HG02885 (cell line): ENCODE results near the gene MAP2K2.

ENCODE experiments used
- ATAC-seq: cut with Tn5 transposase; IDR thresholded peaks from one replicate; pipeline ENCODE4 v1.9.1; 2021; ENCODE audit warnings: mild to moderate bottlenecking; ENCODE audit not compliant: unreplicated experiment, poor library complexity

Gene MAP2K2

DNA sequence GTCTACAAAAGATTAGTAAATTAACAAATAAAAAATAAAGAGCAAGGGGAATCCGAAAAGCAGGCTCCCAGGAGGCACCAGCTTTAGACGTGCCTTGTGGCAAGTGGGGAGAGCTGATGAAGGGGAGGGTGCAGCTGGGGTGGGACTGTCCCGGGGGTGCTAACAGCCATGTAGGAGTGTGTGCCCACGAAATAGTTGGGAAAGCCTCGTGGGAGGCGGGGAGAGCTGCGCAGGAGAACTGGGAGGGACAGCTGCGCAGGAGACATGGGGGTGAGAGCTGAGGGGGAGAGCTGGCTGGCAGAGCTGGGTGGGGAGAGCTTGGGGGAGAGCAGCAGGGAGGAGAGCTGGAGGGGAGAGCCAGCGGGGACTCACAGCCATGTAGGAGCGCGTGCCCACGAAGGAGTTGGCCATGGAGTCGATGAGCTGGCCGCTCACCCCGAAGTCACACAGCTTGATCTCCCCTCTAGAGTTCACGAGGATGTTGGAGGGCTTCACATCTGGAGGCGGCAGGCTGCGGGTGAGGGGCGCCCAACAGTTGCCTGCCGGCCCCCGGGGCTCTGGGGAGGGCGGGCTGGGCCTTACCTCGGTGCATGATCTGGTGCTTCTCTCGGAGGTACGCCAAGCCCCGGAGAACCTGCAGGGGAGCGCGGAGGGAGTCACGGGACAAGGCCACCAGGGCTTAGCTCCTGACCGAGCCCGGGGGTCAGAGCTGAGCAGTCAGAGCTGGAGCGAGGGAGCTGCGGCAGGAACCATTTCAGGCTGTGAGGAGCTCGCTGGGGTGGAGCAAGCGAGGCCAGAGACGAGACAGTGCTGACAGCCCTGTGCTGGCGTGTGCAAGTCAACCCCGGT lies 23.1 kb downstream of the MAP2K2 start:
- ATAC-seq = no peak

- ATAC-seq = no peak
These were observed 24.7 kb downstream of the MAP2K2 start for GRCh38 chr19:4099041-4099764.

GRCh38 chr19:4098493-4098892 lies 25.4 kb downstream of the MAP2K2 start:
- no peak for ATAC-seq

DNA sequence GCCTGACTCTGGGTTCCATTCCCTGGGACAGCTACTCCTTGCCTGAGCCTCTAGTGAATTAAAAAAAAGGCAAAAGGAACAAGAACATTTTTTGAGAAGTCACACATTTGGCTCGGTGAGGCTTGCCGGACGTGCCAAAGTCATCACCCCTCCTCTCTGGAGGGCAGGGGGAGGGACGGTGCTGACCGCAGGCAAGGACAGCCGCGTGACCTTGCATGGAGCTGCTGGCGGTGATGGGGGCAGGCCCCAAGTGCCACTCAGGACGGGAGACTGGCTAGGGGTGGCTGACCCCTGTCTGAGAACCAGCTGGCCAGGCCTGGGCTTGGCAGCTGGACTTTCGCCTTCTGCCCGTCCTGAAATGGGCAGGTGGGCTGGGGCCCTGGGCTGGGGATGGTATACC lies 26.4 kb downstream of the MAP2K2 start:
- ATAC-seq = no peak

DNA sequence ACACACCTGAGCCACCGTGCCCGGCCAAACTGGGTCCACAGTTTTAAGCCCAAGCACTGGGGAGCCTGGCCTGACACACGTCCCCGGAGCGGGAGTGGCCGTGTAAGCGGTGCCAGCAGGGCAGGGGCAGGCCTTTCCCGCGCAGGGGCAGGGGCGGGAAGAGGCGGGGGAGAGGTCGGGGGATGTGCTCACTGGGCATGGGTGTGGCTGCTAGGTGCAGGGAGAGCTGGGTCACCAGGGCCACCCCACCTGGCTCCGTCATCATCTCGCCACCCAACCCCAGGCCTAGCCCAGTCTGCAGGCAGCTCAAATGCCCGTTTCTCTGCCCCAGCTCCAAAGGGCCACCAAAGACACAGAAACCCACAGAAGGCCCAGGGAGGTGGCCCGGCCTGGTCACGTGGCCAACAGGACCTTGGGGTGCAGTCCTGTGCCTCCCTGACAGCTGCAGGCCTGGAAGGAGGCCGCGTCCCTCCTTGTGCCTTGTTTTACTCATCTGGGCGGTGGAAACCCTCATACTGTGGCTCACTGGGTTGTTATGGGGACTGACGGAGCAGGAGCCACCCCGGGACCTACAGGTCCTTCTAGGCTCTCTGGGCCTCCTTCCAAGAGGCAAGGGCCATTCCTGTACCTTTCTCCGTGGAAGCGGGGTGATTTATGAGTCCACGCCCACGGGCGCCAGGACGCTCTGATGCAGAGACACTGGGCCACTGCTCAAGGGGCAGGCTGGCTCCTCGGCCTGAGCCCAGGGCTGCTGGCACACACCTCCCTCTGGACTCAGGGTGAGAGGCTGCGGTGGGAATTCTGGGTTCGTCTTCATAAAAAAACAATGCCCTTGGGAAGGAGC lies 27.7 kb downstream of the MAP2K2 start:
- no peak for ATAC-seq

- ATAC-seq = no peak
These were observed 28.5 kb downstream of the MAP2K2 start for GRCh38 chr19:4095488-4095844.

DNA sequence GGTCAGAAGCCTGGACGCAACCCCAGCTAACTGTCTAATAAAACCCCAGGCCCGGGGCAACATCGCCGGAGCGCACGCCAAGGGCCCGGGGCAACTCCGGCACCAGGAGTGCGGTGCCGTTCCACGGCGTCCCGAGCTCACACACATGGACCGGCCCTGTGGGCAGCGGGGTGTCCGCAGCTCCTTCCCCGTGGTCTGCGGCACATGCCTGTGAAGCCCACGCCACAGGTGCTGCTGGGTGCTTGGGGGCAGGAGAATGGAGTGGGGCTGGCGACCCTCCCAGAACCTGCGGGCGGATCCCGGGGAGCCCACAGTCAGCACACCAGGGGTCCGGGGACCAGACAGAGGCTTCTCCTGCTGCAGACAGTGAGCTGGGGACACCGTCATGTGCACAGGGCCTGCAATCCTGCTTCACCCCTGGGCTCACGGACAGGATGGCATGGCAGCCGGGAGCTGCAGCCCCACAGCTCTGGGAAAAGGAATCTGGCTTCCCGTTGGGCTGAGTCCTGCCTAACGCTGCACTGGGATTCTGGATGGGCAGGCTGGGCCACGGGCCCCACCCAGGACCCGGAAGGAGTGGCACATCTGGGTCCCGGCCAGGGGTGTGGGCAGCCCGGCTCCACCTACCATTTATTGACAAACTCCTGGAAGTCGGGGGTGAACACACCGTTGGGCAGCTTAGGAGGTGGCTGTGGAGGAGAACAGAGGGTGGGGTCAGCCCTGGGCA lies 29.0 kb downstream of the MAP2K2 start:
- ATAC-seq = no peak

DNA sequence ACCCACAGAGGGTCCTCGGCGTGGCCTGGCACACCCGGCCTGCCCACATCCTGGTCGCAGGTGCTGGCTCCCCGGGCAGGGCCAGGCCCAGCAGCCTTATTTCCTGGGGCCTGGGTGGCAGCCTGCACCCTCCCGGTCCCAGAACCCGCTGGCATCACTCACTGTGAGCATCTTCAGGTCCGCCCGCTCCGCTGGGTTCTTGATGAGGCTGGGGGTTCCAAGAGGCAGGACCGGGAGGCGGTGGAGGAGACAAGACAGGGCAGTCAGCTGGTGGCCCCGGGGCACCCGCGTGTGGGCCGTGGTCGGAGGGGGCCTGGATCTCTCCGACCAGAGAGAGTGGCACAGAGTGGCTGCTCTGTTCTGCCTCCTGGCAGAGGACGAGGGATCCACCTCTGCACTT lies 29.6 kb downstream of the MAP2K2 start:
- no peak for ATAC-seq

GRCh38 chr19:4093643-4094175 lies 30.2 kb downstream of the MAP2K2 start:
- ATAC-seq = no peak

DNA sequence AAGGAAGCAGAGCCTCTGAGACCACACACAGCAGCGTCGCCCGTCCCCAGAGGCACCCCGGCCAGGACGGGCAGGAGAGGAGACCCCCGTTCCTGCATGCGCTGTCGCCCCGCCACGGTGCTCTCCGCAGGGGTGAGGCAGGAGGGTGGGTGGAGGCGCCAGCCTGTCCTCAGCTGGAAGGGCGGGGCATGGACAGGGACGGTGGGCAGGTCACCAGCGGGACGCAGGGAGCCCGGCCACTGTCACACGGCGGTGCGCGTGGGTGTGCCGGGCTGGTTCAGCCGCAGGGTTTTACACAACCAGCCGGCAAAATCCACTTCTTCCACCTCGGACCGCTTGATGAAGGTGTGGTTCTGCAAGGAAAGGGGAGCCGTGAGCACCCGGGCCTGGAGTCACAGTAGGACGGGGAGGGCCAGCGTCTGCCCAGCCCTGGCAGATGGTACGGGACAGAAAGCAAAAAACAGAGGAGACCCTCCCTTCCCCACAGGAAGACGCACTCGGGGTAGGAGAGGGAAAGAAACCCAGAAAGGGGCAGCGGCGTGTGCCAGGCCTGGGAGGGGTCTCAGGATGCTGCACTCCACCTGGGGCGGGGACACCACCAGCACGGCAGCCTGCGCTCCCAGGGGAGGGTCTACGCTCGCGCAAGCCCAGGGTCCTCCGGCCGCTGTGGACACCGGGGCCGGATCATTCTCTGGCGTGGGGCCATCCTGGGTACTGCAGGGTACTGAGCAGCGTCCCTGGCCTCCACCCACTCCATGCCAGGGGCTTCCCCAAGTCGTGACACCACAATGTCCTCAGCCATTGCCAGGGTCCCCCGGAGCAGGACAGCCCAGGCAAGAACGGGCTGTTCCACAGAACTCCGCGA lies 33.3 kb downstream of the MAP2K2 start:
- no peak for ATAC-seq

- no peak for ATAC-seq
These were observed 34.0 kb downstream of the MAP2K2 start for GRCh38 chr19:4089946-4090345.

DNA sequence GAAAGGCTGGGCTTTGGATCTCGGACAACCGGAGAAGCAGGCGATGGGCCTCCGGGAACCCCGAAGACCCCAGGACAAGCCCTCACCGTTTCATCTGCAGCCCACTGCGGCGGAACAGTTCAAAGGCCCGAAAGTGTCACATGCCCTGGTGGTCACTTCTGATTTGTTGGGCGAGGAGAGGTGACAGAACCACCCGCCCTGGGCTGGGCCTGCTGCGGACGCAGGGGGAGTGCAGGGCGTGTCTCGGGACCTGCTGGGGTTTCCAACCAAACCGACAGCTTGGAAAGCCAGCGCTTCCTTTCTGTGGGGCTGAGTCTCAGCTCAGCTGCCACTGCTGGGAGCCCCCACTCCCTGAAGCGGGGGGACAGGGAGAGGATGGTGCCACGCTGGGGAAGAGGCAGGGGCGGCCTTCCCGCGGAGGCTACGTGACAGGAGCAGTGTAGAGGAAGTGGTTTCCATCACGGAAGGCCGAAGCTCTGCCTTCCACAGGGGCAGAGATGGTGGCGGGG lies 34.5 kb downstream of the MAP2K2 start:
- ATAC-seq = no peak

- no peak for ATAC-seq
These were observed 34.9 kb downstream of the MAP2K2 start for GRCh38 chr19:4088975-4089374.

- no peak for ATAC-seq
These were observed 35.9 kb downstream of the MAP2K2 start for GRCh38 chr19:4087787-4088679.

DNA sequence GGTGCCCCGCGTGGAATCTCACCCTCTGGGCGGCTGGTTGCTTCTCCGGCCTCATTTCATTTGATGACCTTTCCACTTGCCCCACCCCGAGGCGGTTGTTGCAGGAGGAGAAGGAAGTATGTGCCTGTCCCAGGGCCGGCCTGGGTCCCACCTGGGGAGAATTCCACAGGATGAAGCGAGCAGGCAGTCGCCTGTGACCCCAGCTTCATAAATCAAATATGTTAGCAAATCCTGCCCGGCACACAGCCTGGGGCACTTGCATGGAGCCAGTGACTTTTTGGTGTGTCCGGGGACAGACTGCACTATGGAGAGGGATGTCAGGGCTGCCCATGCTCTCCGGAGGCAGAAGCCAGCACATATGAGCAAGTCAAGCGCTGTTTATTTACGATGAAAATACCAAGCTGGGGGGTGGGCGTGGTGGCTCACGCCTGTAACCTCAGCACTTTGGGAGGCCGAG lies 37.5 kb downstream of the MAP2K2 start:
- no peak for ATAC-seq

DNA sequence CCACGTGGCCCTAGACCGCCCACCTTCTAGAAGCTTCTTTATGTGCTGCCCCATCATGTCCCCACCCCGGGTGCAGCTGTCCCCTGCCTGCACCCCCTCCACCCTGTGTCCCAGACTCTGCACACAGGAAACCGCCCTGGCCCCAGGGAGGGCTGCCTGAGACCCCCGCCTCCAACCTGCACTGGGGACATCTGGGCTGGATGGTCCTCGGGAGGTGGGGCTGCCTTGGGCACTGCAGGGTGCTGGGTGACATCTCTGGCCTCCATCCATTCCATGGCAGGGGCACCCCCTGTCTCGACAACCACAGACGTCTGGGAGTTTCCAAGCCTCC lies 39.4 kb downstream of the MAP2K2 start:
- no peak for ATAC-seq

DNA sequence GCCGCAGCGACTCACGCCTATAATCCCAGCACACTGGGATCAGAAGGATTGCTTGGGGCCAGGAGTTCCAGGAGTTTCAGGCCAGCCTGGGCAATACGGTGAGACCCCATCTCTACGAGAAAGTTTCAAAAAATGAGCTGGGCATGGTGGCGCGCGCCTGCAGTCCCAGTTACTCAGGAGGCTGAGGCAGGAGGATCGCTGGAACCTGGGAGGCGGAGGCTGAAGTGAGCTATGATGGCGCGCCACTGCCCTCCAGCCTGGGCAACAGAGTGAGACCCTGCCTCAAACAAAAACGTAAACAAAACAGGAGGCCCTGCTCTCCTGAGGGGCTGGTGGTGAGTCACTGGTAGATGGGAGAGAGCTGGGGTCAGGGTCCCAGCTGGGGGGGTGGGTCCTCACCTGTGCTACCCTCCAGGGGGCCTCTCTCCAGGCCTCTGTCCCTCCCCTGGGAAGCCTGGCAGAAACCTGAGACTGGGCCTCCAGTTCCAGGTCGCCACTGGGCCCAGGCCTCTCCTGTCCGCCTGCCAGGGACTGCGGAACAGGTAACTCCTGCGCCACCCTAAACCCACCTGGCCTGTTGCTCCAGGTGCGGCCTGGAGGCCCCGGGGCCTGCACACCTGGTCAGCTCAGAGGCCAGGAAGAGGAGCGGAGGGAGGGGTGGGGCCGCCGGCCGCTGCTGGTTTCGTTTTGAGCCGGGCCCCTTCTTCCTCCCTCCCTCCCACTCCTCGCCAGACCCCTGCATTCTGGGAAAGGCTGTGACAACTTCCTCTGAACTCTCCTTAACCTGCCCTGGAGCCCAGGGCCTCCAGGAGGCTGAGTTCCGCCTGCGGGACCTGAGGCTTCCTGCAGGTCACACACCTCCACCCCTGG lies 40.0 kb downstream of the MAP2K2 start:
- ATAC-seq = no peak
